Measurements from ENCODE around the gene KCTD4. TPM values are rescaled to one million over a fixed set of nuclear protein-coding genes. Genes with fewer than 3 reads are reported as not detected.
"Not testable (repeated sequence)": the region's sequence is repeated elsewhere in the genome, so short reads cannot be mapped to it uniquely, and the experiment has no call there.

Gene KCTD4
- not detected for polyA plus RNA-seq (2012; ENCODE audit: insufficient read depth, insufficient read length, low read depth)

- Histone ChIP-seq H3K4me3 (ENCODE audit: low read depth, low read length) (no peak within 1 kb of the TSS), H3K4me1 (no peaks in the 10 kb centered on the region; the same call in 1 of the 2 replicates), H3K36me3 (no peaks in the 10 kb centered on the region), H3K9me3 (no peaks in the 10 kb centered on the region), H3K27me3 (no peaks in the 10 kb centered on the region)
- TF ChIP-seq, protein P1, sequence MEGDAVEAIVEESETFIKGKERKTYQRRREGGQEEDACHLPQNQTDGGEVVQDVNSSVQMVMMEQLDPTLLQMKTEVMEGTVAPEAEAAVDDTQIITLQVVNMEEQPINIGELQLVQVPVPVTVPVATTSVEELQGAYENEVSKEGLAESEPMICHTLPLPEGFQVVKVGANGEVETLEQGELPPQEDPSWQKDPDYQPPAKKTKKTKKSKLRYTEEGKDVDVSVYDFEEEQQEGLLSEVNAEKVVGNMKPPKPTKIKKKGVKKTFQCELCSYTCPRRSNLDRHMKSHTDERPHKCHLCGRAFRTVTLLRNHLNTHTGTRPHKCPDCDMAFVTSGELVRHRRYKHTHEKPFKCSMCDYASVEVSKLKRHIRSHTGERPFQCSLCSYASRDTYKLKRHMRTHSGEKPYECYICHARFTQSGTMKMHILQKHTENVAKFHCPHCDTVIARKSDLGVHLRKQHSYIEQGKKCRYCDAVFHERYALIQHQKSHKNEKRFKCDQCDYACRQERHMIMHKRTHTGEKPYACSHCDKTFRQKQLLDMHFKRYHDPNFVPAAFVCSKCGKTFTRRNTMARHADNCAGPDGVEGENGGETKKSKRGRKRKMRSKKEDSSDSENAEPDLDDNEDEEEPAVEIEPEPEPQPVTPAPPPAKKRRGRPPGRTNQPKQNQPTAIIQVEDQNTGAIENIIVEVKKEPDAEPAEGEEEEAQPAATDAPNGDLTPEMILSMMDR (IDR thresholded peaks at IDR 0.05; ENCODE audit: low read depth, low read length) = no peak
- DNase-seq = no peak
These were observed at the start of gene KCTD4 for GRCh38 chr13:45200701-45201232. Gene KCTD4, minus strand, starts transcription at chr13:45201045. Its CDS starts 6,478 bp downstream, at chr13:45194567.

DNA sequence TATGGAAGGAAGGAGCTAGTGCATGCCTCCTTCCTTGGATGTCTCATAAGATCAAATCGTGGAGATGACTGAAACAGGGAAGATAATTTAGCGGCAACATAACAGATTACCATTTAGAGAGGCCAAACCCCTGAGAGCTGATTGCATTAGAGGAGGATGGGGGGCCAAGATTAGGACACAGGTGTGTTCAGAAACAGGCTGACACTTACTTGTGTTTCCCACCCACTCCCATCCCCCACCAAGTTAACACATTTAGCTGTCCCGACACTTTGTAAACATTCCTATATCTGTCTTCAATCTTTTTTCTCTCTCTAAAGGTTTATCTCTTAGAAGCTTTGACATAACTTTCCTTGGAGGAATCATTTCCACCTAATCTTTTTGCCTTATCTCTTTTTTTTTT is 48.8 kb upstream of the KCTD4 start:
- no peak overlapping the region for H3K4me3 ChIP-seq (ENCODE audit: low read depth, low read length)
- no peaks in the 10 kb centered on the region for H3K27me3 ChIP-seq
- H3K9me3 ChIP-seq = no peaks in the 10 kb centered on the region
- DNase-seq = no peak
- H3K4me1 ChIP-seq = no peaks in the 10 kb centered on the region
- peaks cover 9% of the 10 kb centered on the region; the same call in 1 of the 2 replicates for H3K36me3 ChIP-seq
- TF ChIP-seq, protein P1 (IDR thresholded peaks at IDR 0.05; ENCODE audit: low read depth, low read length) = no peak

GRCh38 chr13:45244736-45245135 is 43.9 kb upstream of the KCTD4 start:
- H3K27me3 ChIP-seq; H3K9me3 ChIP-seq; H3K4me3 ChIP-seq (ENCODE audit: low read depth, low read length); H3K4me1 ChIP-seq; DNase-seq; H3K36me3 ChIP-seq: not testable (repeated sequence)

DNA sequence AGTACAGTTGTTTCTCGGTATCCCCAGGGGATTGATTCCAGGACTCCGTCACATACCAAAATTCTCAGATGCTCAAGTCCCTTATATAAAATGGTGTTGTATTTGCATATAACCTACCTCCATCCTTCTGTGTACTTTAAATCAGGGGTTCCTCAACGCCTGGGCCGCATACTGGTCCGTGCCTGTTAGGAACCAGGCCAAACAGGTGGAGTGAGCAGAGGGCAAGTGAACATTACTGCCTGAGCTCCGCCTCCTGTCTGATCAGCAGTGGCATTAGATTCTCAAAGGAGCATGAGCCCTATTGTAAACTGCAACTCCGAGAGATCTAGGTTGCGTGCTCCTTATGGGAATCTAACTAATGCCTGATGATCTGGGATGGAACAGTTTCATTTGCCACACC is 42.2 kb upstream of the KCTD4 start:
- Histone ChIP-seq H3K4me1 (no peaks in the 10 kb centered on the region), H3K4me3 (ENCODE audit: low read depth, low read length) (no peak overlapping the region), H3K9me3 (no peaks in the 10 kb centered on the region), H3K36me3 (no peaks in the 10 kb centered on the region), H3K27me3 (no peaks in the 10 kb centered on the region)
- TF ChIP-seq, protein P1 (IDR thresholded peaks at IDR 0.05; ENCODE audit: low read depth, low read length) = no peak
- DNase-seq = no peak

- no peaks in the 10 kb centered on the region for H3K27me3 ChIP-seq
- no peak overlapping the region for H3K4me3 ChIP-seq (ENCODE audit: low read depth, low read length)
- no peaks in the 10 kb centered on the region for H3K36me3 ChIP-seq
- no peaks in the 10 kb centered on the region for H3K4me1 ChIP-seq
- TF ChIP-seq, protein P1 (IDR thresholded peaks at IDR 0.05; ENCODE audit: low read depth, low read length) = no peak
- DNase-seq = no peak
- H3K9me3 ChIP-seq = no peaks in the 10 kb centered on the region
These were observed 41.7 kb upstream of the KCTD4 start for GRCh38 chr13:45242524-45242923.

- peak; percentile 14 for DNase-seq
- H3K4me1 ChIP-seq = no peaks in the 10 kb centered on the region
- H3K36me3 ChIP-seq = no peaks in the 10 kb centered on the region
- H3K4me3 ChIP-seq (ENCODE audit: low read depth, low read length) = no peak overlapping the region
- H3K27me3 ChIP-seq = no peaks in the 10 kb centered on the region
- H3K9me3 ChIP-seq = no peaks in the 10 kb centered on the region
- TF ChIP-seq, protein P1 (IDR thresholded peaks at IDR 0.05; ENCODE audit: low read depth, low read length) = no peak
These were observed 41.2 kb upstream of the KCTD4 start for GRCh38 chr13:45242070-45242469.
